ENCODE measurements around the gene PCSK2.
A peak's percentile ranks its signal among the peaks of the same experiment; 100 is the strongest.
"Not testable (repeated sequence)": the region's sequence is repeated elsewhere in the genome, so short reads cannot be mapped to it uniquely, and the experiment has no call there.

PCSK2 gene

GRCh38 chr20:17226410-17227218 is at the start of gene PCSK2:
Gene PCSK2 (plus strand): TSS chr20:17227040. CDS start chr20:17227306, 266 bp downstream.
- DNase-seq: peak; percentile 79 to 85

DNA sequence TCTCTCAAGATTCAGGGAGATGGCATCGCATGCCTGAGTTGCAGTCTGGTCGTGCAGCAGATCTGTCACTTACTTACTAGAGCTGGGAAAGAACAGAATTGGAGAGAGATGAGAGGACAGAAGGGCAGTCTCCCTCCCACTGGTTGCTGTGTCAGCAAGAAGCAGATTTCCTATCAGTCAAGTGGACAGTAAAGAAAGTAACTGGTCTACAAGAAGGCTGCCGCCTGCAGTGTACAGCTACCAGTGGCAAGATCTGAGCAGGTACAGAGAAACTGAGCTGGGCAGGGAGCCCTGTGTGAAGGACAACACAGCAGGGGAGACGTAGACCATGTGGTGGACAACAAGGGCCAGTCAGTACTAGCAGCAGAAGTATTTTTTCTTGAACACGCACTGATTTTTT is 49.5 kb upstream of the PCSK2 start:
- peak in 1 of 2 experiments; percentile 8 for DNase-seq

GRCh38 chr20:17179840-17180239 is 47.0 kb upstream of the PCSK2 start:
- DNase-seq: no peak

DNA sequence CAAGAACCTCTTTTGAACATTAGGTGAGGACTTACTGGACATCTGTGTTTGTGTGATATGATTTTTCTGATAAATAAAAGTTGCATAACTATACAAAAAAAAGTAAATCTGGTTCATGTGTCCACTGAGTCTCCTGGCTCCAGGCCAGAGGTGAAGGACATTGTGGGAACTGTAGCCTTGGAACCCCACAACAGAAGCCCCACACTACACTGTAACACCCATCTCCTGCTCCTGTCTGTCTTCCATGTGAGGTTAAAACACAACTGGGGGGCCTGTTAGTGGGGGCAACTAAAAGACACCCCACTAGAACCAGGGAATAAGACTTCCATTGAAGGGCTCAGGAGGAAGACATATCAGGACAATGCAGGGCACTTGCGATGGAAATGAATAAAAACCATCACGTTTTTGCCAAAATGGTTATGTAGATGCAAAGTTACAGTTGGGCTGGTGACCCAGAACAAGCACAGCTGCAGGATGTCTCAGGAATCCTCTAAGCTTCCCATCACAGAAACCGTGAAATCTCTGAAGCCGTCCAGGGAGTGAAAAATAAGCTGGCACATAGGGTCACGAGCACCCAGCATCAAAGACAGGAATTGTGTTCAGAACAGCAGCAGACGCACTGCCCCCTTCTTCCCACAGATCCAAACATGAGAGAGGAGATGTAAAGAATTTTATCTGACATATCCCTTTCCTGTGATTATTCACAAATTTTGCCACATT is 36.7 kb upstream of the PCSK2 start:
- no peak for DNase-seq

DNA sequence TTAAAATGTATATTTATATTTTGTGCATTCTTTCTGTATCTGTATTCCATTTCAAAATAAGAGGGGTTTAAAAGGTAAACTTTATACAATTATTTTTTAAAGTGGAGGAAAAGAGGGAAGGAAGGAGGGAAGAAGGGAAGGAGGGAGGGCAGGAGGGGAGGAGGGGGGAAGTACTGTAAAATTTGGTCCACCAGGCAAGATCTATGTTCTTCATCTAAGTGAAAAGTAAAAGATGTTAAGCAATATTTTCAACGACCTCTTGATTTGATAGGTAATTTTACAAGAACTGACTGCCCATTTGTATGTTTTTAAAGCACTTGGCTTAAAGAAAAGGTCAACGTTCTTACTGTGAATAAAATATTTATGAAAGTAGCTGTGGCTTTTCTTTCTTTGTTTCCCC is 29.8 kb upstream of the PCSK2 start:
- DNase-seq: no peak

GRCh38 chr20:17202030-17202429 is 24.8 kb upstream of the PCSK2 start:
- DNase-seq: no peak

GRCh38 chr20:17202673-17203072 is 24.2 kb upstream of the PCSK2 start:
- no peak for DNase-seq

DNA sequence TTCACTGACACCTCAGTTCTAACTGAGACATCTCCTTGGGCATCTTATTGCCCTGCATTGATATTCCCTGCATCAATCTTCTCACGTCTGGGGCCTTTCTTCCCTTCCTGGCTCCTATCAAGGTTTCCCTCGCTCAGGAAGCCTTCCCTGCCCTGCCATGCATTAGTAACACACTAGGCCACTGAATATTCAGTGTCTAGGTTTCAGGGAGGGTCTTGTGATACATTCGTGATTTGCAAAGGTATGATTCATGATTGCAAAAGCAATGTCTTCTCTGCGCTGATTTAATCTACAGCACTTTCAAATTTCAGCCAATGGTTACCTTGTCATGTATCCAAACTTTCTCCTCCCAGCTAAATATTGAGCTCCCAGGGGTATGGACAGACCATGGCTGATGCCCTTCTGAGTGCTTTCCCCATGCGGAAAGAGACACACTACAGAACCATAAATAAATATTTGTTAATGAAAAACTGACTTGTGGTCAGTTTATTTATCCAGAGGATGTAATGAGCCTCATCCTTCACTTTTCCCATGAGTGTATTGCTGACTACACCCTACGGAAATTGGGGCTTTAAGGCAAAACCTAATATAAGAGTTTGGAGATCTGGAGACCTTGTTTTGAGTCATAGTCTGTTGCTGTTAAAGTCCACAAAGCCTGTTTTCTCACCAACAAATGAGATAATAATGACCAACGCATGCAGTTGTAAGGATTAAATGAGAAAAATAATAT is 21.6 kb upstream of the PCSK2 start:
- no peak for DNase-seq

DNA sequence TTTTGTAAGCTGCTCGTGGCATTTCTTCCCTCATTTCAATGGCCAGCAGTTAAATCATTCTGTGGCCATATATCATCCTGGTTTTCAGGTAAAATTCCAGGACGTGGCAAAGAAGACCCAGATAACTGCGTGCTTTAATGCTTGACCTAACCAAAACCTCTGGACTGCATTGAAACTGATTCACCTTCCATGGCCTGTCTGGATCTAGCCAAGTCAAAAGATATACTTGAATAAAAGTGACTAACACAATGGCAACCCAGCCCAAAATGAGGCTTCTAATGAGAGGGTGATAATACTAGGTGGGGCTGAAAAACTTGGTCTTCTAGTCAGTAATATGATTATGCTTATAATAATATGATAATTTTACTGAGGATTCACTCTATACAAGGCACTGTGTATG is 16.5 kb upstream of the PCSK2 start:
- no peak for DNase-seq

- DNase-seq: no peak
Measured at GRCh38 chr20:17210983-17211382, 15.9 kb upstream of the PCSK2 start.

GRCh38 chr20:17215167-17215566 is 11.7 kb upstream of the PCSK2 start:
- DNase-seq: no peak

DNA sequence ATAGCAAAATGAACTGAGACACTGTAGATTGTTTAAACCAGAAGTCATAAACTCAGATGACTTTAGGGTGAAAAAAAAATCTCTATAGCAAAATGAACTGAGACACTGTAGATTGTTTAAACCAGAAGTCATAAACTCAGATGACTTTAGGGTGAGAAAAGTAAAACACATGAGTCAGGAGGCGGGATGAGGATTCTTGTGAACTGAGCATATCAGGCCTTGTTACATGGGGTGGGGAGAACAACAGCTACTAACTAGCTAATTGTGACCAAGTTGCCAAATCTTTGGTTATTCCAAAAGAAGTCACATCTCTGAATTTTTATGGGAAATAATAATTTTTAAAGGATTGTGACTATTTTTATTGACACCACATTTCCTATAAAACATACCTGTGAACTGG is 7.0 kb upstream of the PCSK2 start:
- DNase-seq: not testable (repeated sequence)

DNA sequence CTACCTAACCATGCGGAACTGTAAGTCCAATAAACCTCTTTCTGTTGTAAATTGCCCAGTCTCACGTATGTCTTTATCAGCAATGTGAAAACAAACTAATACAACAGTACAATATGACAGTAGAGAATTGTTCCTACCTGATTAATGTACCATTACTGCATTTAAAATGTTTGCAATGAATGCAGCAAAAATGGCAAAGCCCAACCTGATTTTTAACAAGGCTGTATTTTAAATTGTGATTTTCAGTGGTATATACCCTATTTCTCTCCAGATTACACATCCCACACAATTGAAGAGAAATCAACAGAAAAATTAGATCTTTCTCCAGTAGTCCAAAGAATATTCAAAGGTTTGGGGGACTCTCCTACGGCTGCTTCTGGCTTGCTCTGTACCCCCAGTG is 3.3 kb upstream of the PCSK2 start:
- DNase-seq: no peak

- no peak for DNase-seq
Measured at GRCh38 chr20:17225851-17226409, 910 bp upstream of the PCSK2 start.

DNA sequence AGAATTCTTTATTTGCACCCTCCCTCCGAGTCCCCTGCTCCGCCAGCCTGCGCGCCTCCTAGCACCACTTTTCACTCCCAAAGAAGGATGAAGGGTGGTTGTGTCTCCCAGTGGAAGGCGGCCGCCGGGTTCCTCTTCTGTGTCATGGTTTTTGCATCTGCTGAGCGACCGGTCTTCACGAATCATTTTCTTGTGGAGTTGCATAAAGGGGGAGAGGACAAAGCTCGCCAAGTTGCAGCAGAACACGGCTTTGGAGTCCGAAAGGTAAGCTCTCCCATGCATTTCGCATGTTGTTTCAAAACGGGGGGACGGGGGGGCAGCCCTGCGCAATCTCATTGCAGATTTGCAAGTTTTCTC is 357 bp downstream of the PCSK2 start:
- no peak for DNase-seq

GRCh38 chr20:17227669-17228623 is 1.1 kb downstream of the PCSK2 start:
- no peak for DNase-seq

GRCh38 chr20:17228624-17229061 is 1.8 kb downstream of the PCSK2 start:
- no peak for DNase-seq

DNA sequence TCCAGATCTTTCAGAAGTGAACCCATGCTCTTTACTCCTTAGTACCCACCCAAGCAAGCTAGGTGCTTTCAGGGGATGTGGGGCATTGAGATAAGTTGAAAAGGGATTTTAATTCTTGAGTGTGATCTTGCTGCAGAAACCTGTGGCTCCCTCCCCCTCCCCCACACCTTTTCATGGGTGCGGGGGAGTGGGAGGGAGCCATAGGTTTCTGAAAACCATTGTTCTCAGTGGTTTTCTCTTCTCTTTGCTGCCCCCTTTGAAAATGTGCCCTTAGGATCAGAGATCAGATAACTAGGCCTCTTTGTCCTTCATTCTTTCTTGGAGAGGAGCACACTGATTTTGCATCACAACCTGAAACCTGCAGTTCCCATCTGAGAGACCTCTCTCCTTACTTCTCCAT is 2.4 kb downstream of the PCSK2 start:
- DNase-seq: no peak

DNA sequence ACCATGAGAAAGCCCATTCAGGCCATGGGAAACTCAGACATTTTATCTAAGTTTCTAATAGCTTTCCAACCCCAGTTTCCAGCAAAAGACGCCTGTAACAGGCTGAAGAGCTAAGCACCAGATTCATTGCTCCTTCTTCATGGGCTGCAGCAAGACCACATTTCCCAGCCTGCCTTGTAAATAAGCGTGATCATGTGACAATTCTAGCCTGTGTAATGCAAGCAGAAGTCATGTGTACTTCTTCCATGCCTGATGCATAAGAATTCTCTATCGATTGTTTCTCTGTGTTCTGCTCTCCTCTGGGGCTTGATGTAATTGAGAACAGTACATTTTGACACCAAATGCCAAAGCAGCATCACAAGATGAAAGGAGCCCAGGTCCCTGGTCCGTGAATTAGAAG is 6.8 kb downstream of the PCSK2 start:
- no peak for DNase-seq

GRCh38 chr20:17236766-17237165 is 9.9 kb downstream of the PCSK2 start:
- no peak for DNase-seq

- no peak for DNase-seq
Measured at GRCh38 chr20:17248224-17248623, 21.4 kb downstream of the PCSK2 start.

DNA sequence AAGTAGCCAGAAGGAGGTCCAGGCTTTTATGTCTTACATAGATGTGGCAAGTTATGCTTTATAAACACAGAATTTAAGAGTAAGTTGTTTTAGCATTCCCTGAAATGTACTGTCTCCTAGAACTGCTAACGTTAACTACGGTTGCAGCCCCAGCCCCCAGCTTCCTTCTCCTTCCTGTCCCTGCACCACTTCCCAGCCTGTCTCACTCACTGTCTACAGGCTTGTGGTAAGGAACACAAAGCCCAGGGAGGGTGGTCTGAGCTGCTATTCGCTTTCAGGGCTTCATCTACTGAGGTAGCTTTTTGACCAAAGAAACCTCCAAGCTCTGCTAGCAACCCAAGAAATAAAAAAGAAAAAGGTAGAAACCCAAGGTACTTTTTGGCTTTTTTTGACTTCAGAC is 35.9 kb downstream of the PCSK2 start:
- no peak for DNase-seq

Data from cerebellar nuclear complex (tissue), 1 donor.